OCI-LY3 (cell line): ENCODE results near the gene DNAJC18.
A peak's percentile ranks its signal among the peaks of the same experiment; 100 is the strongest.

Experiments used
- H2AFZ ChIP-seq: fragments of 200-600, 300-600 bp; shearing (Covaris generic); 2 replicates; pipeline ENCODE4 v1.6.0; 2014; ENCODE audit warnings: antibody characterized with exemption, low read depth, low read length
- H3K27ac ChIP-seq: fragments of 200-600, 300-600 bp; sonication (generic); 2 replicates; pipeline ENCODE4 v1.5.1; 2014; ENCODE audit warnings: mild to moderate bottlenecking, low read length, moderate library complexity, mixed read lengths
- H3K27me3 ChIP-seq: fragments of 200-600, 300-600 bp; sonication (generic); 2 replicates; pipeline ENCODE4 v1.6.1; 2014; ENCODE audit warnings: low read depth, low read length, mixed read lengths
- H3K36me3 ChIP-seq: fragments of 200-600, 300-600 bp; sonication (generic); replicated peaks from 2 replicates; pipeline ENCODE3; 2014; ENCODE audit warnings: low read depth, low read length, mixed read lengths
- H3K4me1 ChIP-seq: fragments of 300-600, 200-600 bp; sonication (generic); 2 replicates; pipeline ENCODE4 v1.6.1; 2014; ENCODE audit warnings: low read length, mixed read lengths
- H3K4me2 ChIP-seq: fragments of 200-600, 300-600 bp; sonication (generic); 2 replicates; pipeline ENCODE4 v1.6.1; 2014; ENCODE audit warnings: low read length, mixed read lengths
- H3K4me3 ChIP-seq: fragments of 300-600, 200-600 bp; sonication (generic); 2 replicates; pipeline ENCODE4 v1.5.1; 2014; ENCODE audit warnings: antibody characterized with exemption, mild to moderate bottlenecking, low read length, moderate library complexity
- H3K79me2 ChIP-seq: fragments of 300-600, 200-600 bp; shearing (Covaris generic); 2 replicates; pipeline ENCODE4 v1.6.1; 2014; ENCODE audit warnings: mild to moderate bottlenecking, low read length, mixed read lengths
- H3K9ac ChIP-seq: fragments of 300-600, 200-600 bp; shearing (Covaris generic); 2 replicates; pipeline ENCODE4 v1.6.0; 2014; ENCODE audit warnings: mild to moderate bottlenecking, low read length, moderate library complexity
- H3K9me3 ChIP-seq: fragments of 200-600, 300-600 bp; shearing (Covaris generic); 2 replicates; pipeline ENCODE4 v1.6.1; 2014; ENCODE audit warnings: low read length, mixed read lengths; ENCODE audit not compliant: insufficient read depth
- H4K20me1 ChIP-seq: fragments of 200-600, 300-600 bp; sonication (generic); 2 replicates; pipeline ENCODE4 v1.6.1; 2016; ENCODE audit warnings: low read length, mixed read lengths; ENCODE audit not compliant: insufficient read depth
- EZH2phosphoT487 ChIP-seq: fragments of 200-600 bp; shearing (Covaris generic); IDR thresholded peaks from 2 replicates; pipeline ENCODE4 v1.6.1; 2018; ENCODE audit warnings: antibody characterized with exemption, mixed run types, low read depth
- TF ChIP-seq, protein P1 (sequence below): fragments of 200-600, 300-600 bp; sonication (generic); IDR thresholded peaks from 2 replicates; pipeline ENCODE4 v1.5.1; 2014; ENCODE audit warnings: antibody characterized with exemption, low read length, low read depth

The DNAJC18 gene

GRCh38 chr5:139394123-139394653 lies 45.1 kb downstream of the DNAJC18 start:
- no peak overlapping the region for H3K4me3 ChIP-seq
- no peak overlapping the region for H3K4me2 ChIP-seq

GRCh38 chr5:139393497-139394122 lies 45.7 kb downstream of the DNAJC18 start:
- Histone ChIP-seq H3K4me3 (peak overlapping the region; percentile 84), H3K9me3 (no peaks in the 10 kb centered on the region; the same call in 1 of the 2 replicates), H3K9ac (peak overlapping the region; percentile 86; the same call in 1 of the 2 replicates), H3K4me2 (peak overlapping the region; percentile 92), H2AFZ (no peak overlapping the region), H4K20me1 (no peaks in the 10 kb centered on the region), H3K36me3 (peaks cover 2% of the 10 kb centered on the region), H3K79me2 (peaks cover 10% of the 10 kb centered on the region), H3K4me1 (peaks cover 38% of the 10 kb centered on the region), H3K27me3 (no peaks in the 10 kb centered on the region), H3K27ac (no peak overlapping the region)
- TF ChIP-seq, protein P1, sequence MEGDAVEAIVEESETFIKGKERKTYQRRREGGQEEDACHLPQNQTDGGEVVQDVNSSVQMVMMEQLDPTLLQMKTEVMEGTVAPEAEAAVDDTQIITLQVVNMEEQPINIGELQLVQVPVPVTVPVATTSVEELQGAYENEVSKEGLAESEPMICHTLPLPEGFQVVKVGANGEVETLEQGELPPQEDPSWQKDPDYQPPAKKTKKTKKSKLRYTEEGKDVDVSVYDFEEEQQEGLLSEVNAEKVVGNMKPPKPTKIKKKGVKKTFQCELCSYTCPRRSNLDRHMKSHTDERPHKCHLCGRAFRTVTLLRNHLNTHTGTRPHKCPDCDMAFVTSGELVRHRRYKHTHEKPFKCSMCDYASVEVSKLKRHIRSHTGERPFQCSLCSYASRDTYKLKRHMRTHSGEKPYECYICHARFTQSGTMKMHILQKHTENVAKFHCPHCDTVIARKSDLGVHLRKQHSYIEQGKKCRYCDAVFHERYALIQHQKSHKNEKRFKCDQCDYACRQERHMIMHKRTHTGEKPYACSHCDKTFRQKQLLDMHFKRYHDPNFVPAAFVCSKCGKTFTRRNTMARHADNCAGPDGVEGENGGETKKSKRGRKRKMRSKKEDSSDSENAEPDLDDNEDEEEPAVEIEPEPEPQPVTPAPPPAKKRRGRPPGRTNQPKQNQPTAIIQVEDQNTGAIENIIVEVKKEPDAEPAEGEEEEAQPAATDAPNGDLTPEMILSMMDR = no peak
- no peak for TF ChIP-seq EZH2phosphoT487

More at GRCh38 chr5:139394123-139394653, 45.1 kb downstream of the DNAJC18 start:
- H3K9ac ChIP-seq = no peak overlapping the region
- H4K20me1 ChIP-seq = no peaks in the 10 kb centered on the region
- H3K9me3 ChIP-seq = no peaks in the 10 kb centered on the region; the same call in 1 of the 2 replicates
- H3K79me2 ChIP-seq = peaks cover 10% of the 10 kb centered on the region
- no peak overlapping the region for H3K27ac ChIP-seq
- H2AFZ ChIP-seq = no peak overlapping the region
- H3K36me3 ChIP-seq = peaks cover 2% of the 10 kb centered on the region
- H3K4me1 ChIP-seq = peaks cover 36% of the 10 kb centered on the region
- H3K27me3 ChIP-seq = no peaks in the 10 kb centered on the region
- TF ChIP-seq EZH2phosphoT487 = no peak
- TF ChIP-seq, protein P1 = no peak

GRCh38 chr5:139392678-139393496 lies 46.4 kb downstream of the DNAJC18 start:
- Histone ChIP-seq H2AFZ (peak overlapping the region; percentile 73), H3K4me1 (peaks cover 41% of the 10 kb centered on the region), H3K4me3 (peak overlapping the region; percentile 84), H3K9ac (peak overlapping the region; percentile 86), H3K27ac (peak overlapping the region; percentile 57), H3K79me2 (peaks cover 10% of the 10 kb centered on the region), H3K27me3 (no peaks in the 10 kb centered on the region), H3K9me3 (no peaks in the 10 kb centered on the region; the same call in 1 of the 2 replicates), H3K36me3 (peaks cover 2% of the 10 kb centered on the region), H3K4me2 (peak overlapping the region; percentile 92), H4K20me1 (no peaks in the 10 kb centered on the region)
- TF ChIP-seq, protein P1 = peak; percentile 58
- no peak for TF ChIP-seq EZH2phosphoT487

DNA sequence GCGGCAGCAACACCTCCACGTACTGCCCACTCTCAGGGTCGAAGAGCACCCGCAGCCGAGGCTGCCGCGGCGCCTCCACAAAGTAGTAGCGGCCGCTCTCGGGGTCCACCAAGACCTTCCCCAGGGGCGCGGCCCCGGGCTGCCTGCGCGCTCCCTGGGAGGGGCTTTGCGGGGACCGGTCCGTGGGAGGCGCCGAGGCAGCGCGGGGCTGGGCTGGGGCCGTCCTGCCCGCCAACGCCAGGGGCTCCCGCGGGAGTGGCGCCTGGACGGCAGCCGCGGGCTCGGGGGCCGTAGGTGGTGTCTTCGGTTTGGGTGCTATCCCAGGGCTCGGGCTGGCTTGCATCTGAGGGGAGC lies 47.0 kb downstream of the DNAJC18 start:
- H3K4me2 ChIP-seq = peak overlapping the region; percentile 92
- peaks cover 41% of the 10 kb centered on the region for H3K4me1 ChIP-seq
- peaks cover 2% of the 10 kb centered on the region for H3K36me3 ChIP-seq
- H3K27ac ChIP-seq = peak overlapping the region; percentile 57
- peak overlapping the region; percentile 51; the same call in 1 of the 2 replicates for H2AFZ ChIP-seq
- no peaks in the 10 kb centered on the region for H4K20me1 ChIP-seq
- H3K79me2 ChIP-seq = peaks cover 10% of the 10 kb centered on the region
- H3K9me3 ChIP-seq = no peaks in the 10 kb centered on the region; the same call in 1 of the 2 replicates
- H3K4me3 ChIP-seq = peak overlapping the region; percentile 84
- H3K27me3 ChIP-seq = no peaks in the 10 kb centered on the region
- H3K9ac ChIP-seq = peak overlapping the region; percentile 86
- TF ChIP-seq EZH2phosphoT487 = no peak
- TF ChIP-seq, protein P1 = no peak
